T47D (cell line): ENCODE results near the gene MLYCD.

Experiments used
- DNase-seq, 2 experiments: peaks; one replicate each; pipeline versions ENCODE4 v3.0.0 to v3.0.0-alpha.2; 2011 to 2012; ENCODE audit warnings: low read depth in 1 of 2, low spot score in 1 of 2
- JUND ChIP-seq: IDR thresholded peaks from 2 replicates; pipeline ENCODE4 v1.6.1; 2012; ENCODE audit warnings: low read depth
- in situ Hi-C: cut with HindIII; loops from 2 replicates; pipeline ENCODE4 v1.10.0; 2016; ENCODE audit warnings: low sequenced_read_pairs, low pct_unique_long_range_greater_than_20kb

The MLYCD gene

GRCh38 chr16:83920894-83921491 is 22.1 kb downstream of the MLYCD start:
- in situ Hi-C loops, result no loop called here
- DNase-seq, result no peak
- TF ChIP-seq JUND, result no peak

DNA sequence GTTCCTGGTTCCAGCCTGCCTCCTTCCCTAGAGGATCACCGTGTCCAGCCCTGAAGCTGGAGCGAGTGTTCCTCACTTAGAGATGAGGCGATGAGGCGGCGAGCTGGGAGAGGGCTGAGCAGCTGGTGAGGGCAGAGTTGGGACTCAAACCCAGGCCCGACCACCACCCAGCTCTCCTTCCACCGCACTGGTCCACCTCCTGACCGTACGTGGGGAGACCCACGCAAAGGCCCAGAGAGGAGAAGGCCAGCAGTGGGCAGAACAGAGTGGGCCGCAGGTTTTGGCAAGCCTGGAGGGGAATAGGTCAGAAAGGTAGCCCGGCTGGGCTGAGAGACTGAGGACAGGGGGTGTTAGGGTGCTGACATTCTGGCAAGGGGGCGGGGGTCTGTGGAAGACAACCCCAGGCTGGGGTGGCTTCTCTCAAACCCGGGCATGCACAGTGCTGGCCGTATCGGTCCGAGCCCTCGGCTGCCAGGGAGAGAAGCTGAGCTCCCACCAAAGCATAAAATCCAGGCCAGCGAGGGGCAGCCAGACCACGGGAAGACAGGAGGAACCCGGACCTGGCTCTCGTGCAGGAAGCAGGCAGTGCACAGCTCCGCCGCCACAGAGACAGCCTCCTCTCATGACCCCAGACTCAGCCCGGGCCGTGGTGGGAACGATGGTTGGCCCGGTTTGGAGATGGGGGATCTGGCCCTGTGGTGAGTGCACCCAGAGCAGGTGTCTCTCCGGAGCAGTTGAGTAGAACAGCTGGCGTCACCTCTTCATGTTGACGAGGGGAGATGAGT is 24.9 kb downstream of the MLYCD start:
- in situ Hi-C loops, result no loop called here
- no peak for DNase-seq
- TF ChIP-seq JUND, result no peak

DNA sequence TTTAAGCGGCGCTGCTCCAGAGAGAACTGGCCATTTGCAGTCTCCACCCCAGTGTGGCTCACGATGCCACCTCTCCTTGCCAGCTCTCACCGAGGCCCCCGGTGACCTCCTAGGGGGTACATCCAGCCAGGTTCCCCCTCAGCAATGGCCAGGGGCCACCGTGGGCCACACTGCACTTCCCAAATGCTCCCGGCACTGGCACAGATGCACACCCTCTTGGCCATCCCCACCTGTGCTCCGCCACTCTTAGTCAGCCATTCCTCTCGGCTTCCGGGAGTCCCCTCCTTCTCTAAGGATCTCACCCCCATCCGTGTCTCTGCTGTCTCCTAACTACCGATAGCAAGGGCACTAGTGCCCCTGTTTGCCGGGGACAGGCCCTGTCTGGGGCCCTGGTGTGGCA is 25.8 kb downstream of the MLYCD start:
- no peak for TF ChIP-seq JUND
- in situ Hi-C loops, result no loop called here
- no peak for DNase-seq

GRCh38 chr16:83925095-83925905 is 26.4 kb downstream of the MLYCD start:
- no peak for DNase-seq
- no peak for TF ChIP-seq JUND
- in situ Hi-C loops, result no loop called here

- DNase-seq, result peak in 1 of 2 experiments; percentile 40
- in situ Hi-C loops, result no loop called here
- TF ChIP-seq JUND, result no peak
These were observed 27.2 kb downstream of the MLYCD start for GRCh38 chr16:83925957-83926725.

- peak; percentile 92 to 96 for DNase-seq
- in situ Hi-C loops, result no loop called here
- no peak for TF ChIP-seq JUND
These were observed 27.9 kb downstream of the MLYCD start for GRCh38 chr16:83926726-83927397.

GRCh38 chr16:83928341-83929055 is 29.6 kb downstream of the MLYCD start:
- peak in 1 of 2 experiments; percentile 86 for DNase-seq
- no peak for TF ChIP-seq JUND
- in situ Hi-C loops, result no loop called here

DNA sequence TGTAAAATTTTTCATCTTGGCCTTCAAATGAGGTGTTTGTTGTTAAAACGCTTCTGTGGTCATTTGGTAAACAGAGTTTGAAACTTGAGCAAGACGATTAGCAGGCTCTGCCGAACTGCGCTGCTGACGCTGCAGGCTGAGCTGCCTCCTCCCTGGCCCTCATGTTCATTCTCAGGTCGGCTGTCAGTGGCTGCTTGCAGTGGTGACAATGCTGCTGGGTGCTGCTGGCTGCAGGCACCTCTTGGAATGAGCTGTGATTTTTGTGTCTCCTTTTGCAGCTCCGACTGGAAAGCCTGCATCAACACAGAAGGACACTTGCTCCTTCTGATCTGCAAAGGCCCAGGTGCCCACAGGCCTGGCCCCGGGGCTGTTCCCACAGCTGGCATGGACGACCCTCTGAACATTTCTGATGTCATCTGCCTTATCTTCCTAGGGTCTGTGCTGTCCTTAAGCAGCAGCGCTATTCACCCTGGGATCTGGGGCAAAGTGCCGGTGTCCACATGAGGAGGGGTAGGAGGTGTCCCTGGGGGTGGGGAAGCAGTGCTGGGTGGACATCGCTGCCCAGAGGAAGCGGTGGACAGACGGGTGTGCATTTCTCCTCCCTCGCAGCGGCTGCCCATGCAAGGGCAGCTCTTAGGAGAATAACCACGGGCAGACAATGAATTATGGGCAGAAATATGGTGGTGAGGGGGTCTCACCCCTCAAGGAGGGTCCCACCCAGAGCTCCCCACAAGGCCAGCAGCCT is 31.1 kb downstream of the MLYCD start:
- in situ Hi-C loops, result no loop called here
- no peak for TF ChIP-seq JUND
- DNase-seq, result peak; percentile 73 to 75

- TF ChIP-seq JUND, result no peak
- no peak for DNase-seq
- in situ Hi-C loops, result no loop called here
These were observed 32.0 kb downstream of the MLYCD start for GRCh38 chr16:83930730-83931500.

- in situ Hi-C loops, result no loop called here
- no peak for TF ChIP-seq JUND
- no peak for DNase-seq
These were observed 32.6 kb downstream of the MLYCD start for GRCh38 chr16:83931556-83931955.

DNA sequence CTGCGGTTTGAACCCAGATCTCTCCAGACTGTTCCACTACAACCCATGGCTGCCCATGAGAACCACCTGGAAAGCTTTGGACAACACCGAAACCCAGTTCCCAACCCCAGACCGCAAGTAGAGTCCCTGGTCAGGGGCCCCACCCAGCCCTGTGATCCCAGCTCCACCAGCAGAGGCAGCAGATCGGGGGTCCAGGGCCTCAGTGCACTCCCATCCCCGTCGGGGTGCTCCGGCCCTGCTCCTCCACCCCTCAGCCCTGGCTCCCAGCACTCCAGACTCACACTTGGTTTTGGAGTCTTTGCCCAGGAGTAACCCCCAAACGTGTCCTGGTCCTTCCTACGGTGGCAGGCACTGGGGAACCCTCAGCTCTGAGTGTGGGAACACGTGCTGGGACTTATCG is 33.4 kb downstream of the MLYCD start:
- in situ Hi-C loops, result no loop called here
- TF ChIP-seq JUND, result no peak
- DNase-seq, result no peak
